K562 (cell line): ENCODE measurements around the gene MTMR10. TPM values are rescaled to one million over a fixed set of nuclear protein-coding genes. Genes with fewer than 3 reads are reported as not detected.
A peak's percentile ranks its signal among the peaks of the same experiment; 100 is the strongest.

ENCODE experiments used
- ARID3B ChIP-seq: fragments of 250-450 bp; sonication (Bioruptor Pico); IDR thresholded peaks from 2 replicates; pipeline ENCODE4 v1.4.0; 2020; ENCODE audit warnings: borderline replicate concordance
- CREB1 ChIP-seq, 2 experiments: sonication (generic) in 1 of 2; formaldehyde crosslinking in 1 of 2; IDR thresholded peaks; 2 replicates each; pipeline versions ENCODE4 v1.6.1 to v1.8.0; 2012 to 2022; ENCODE audit warnings: inconsistent platforms in 1 of 2, mild to moderate bottlenecking in 1 of 2, missing genetic modification reagents in 1 of 2, moderate library complexity in 1 of 2
- CSDE1 ChIP-seq, 2 experiments: fragments of 450-650 bp; IDR thresholded peaks; 2 replicates each; pipeline ENCODE4 v1.6.1; 2016; ENCODE audit warnings: mild to moderate bottlenecking in 1 of 2
- CXXC5 ChIP-seq: fragments of 250-450 bp; sonication (Bioruptor Pico); IDR thresholded peaks from 2 replicates; pipeline ENCODE4 v1.8.0; 2022; ENCODE audit warnings: inconsistent platforms, mild to moderate bottlenecking, moderate library complexity
- FOXA3 ChIP-seq, 2 experiments: fragments of 450-650 bp in 1 of 2; sonication (generic) in 1 of 2; formaldehyde crosslinking; IDR thresholded peaks in 1 of 2; conservative IDR thresholded peaks in 1 of 2; 2 replicates each; pipeline versions ENCODE4 v1.4.0 to v1.8.0; 2020 to 2022; ENCODE audit warnings: mild to moderate bottlenecking in 2 of 2, missing genetic modification reagents in 1 of 2
- FOXJ3 ChIP-seq: sonication (generic); formaldehyde crosslinking; IDR thresholded peaks from 2 replicates; pipeline ENCODE4 v1.4.0; 2020; ENCODE audit warnings: mild to moderate bottlenecking, missing genetic modification reagents
- NR2F6 ChIP-seq: fragments of 450-650 bp; formaldehyde crosslinking; IDR thresholded peaks from 2 replicates; pipeline ENCODE4 v1.4.0; 2020; ENCODE audit warnings: mild to moderate bottlenecking
- PCBP1 ChIP-seq: fragments of 200-400 bp; formaldehyde crosslinking; IDR thresholded peaks from 2 replicates; pipeline ENCODE4 v1.6.1; 2018; ENCODE audit warnings: mild to moderate bottlenecking, low read depth, low read length; ENCODE audit not compliant: poor library complexity, severe bottlenecking
- RCOR1 ChIP-seq, 2 experiments: IDR thresholded peaks; 2 replicates each; pipeline ENCODE4 v1.6.1; 2012; ENCODE audit warnings: low read depth in 2 of 2, low read length in 2 of 2, borderline replicate concordance in 1 of 2, improper control_type of control experiment in 1 of 2
- SMARCE1 ChIP-seq: fragments of 450-650 bp; IDR thresholded peaks from 2 replicates; pipeline ENCODE4 v1.7.1; 2016; ENCODE audit warnings: mild to moderate bottlenecking
- SUPT5H ChIP-seq: fragments of 450-650 bp; IDR thresholded peaks from 2 replicates; pipeline ENCODE4 v1.6.1; 2016
- TBL1XR1 ChIP-seq, 2 experiments: IDR thresholded peaks; 2 replicates each; pipeline ENCODE4 v1.6.1; 2012; ENCODE audit warnings: improper control_type of control experiment in 2 of 2, low read length in 2 of 2, mild to moderate bottlenecking in 1 of 2
- ZFP1 ChIP-seq: fragments of 450-650 bp; formaldehyde crosslinking; IDR thresholded peaks from 2 replicates; pipeline ENCODE4 v1.4.0; 2020; ENCODE audit warnings: mild to moderate bottlenecking, mixed read lengths
- ZNF277 ChIP-seq: fragments of 250-450 bp; sonication (Bioruptor Pico); IDR thresholded peaks from 2 replicates; pipeline ENCODE4 v1.8.0; 2022; ENCODE audit warnings: inconsistent platforms, mild to moderate bottlenecking, moderate library complexity, borderline replicate concordance
- ZNF445 ChIP-seq: fragments of 250-450 bp; sonication (Bioruptor Pico); IDR thresholded peaks from 2 replicates; pipeline ENCODE4 v1.4.0; 2020; ENCODE audit warnings: low read depth, mild to moderate bottlenecking, moderate library complexity
- ZNF717 ChIP-seq: fragments of 250-450 bp; sonication (Bioruptor Pico); IDR thresholded peaks from 2 replicates; pipeline ENCODE4 v1.5.0; 2021
- polyA plus RNA-seq, 8 experiments: library from polyadenylated mRNA; depleted of rRNA in 4 of 8; stranded (reverse) in 5 of 8; unstranded in 3 of 8; fragments of >200 nt; fragmentation: Nextera tagmentation in 2 of 8; fragmentation: Illumina TruSeq in 1 of 8; extraction: Ambion mirVana in 2 of 8; extraction: Trizol in 1 of 8; gene quantifications; 2 replicates each; pipeline versions ENCODE4 v1.2.1 to v1.2.3, GENCODE V29; 2011 to 2014; ENCODE audit warnings: inconsistent platforms in 1 of 8, missing spikeins in 1 of 8
- total RNA-seq, 7 experiments: library from RNA; depleted of rRNA in 6 of 7; stranded (reverse); fragments of >200 nt in 6 of 7; fragmentation: Illumina TruSeq in 2 of 7; extraction: Trizol in 2 of 7; gene quantifications; 2 replicates each; pipeline versions ENCODE4 v1.2.1 to v1.2.3, GENCODE V29; 2011 to 2021; ENCODE audit warnings: low replicate concordance in 1 of 7
- TF ChIP-seq, protein P1 (sequence below): fragments of 450-650 bp; conservative IDR thresholded peaks from 2 replicates; pipeline ENCODE4 v1.6.1; 2016; ENCODE audit warnings: missing genetic modification characterization, low read depth, mild to moderate bottlenecking, control low read depth, missing compliant biosample characterization
- TF ChIP-seq, protein P2 (sequence below), 2 experiments: fragments of 150-350 bp in 1 of 2; IDR thresholded peaks; 2 replicates each; pipeline ENCODE4 v1.6.1; 2012 to 2016; ENCODE audit warnings: low read depth in 2 of 2, low read length in 2 of 2, mild to moderate bottlenecking in 1 of 2, moderate library complexity in 1 of 2
- TF ChIP-seq, protein P3 (sequence below): conservative IDR thresholded peaks from 2 replicates; pipeline ENCODE4 v1.6.1; 2011; ENCODE audit warnings: low read depth, mild to moderate bottlenecking, low read length; ENCODE audit not compliant: control insufficient read depth

MTMR10 gene
- total and polyA plus RNA-seq, 9 of the 15 experiments (the other 6 are each of a cell fraction or from before 2014, with no cell fraction given) = 1.6 to 6.8 (median 4.8) TPM

DNA sequence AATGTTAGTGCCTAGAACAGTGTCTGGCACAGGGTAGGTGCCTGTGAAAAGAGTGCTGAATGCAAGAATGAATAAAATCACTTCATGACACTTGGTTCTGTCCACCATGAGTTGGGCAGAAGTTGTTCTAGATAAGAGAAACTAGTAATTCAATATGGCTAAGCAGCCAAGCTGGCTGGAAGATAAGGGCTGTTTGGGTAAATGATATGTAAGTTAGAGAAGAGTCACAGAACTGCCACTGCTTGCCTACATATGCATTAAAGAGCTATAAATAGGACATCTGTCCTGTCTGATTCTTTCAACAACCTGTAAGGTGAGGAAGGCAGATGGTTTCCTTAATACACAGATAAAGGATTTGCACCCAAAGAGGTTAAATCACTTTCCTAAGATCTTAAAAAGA is 13.1 kb downstream of the MTMR10 start (continued):
- TF ChIP-seq, protein P1, sequence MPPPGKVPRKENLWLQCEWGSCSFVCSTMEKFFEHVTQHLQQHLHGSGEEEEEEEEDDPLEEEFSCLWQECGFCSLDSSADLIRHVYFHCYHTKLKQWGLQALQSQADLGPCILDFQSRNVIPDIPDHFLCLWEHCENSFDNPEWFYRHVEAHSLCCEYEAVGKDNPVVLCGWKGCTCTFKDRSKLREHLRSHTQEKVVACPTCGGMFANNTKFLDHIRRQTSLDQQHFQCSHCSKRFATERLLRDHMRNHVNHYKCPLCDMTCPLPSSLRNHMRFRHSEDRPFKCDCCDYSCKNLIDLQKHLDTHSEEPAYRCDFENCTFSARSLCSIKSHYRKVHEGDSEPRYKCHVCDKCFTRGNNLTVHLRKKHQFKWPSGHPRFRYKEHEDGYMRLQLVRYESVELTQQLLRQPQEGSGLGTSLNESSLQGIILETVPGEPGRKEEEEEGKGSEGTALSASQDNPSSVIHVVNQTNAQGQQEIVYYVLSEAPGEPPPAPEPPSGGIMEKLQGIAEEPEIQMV (tag) = no peak
- TF ChIP-seq ZNF277 (CRISPR knock-in tag) (no peak), ZNF717 (CRISPR knock-in tag) (no peak), CREB1 (IDR thresholded peaks at IDR 0.05) (0 out of 2 replicates have a peak, but pooled peaks have one; percentile 33), CREB1 (CRISPR knock-in tag; IDR thresholded peaks at IDR 0.05) (no peak), ZFP1 (CRISPR knock-in tag) (no peak), SMARCE1 (peak; percentile 88), NR2F6 (CRISPR knock-in tag) (no peak), CSDE1 (IDR thresholded peaks at IDR 0.05) (no peak), FOXA3 (CRISPR knock-in tag; conservative IDR thresholded peaks at IDR 0.05 in 1 of 2, IDR thresholded peaks at IDR 0.05 in 1 of 2) (no peak), PCBP1 (no peak), ZNF445 (CRISPR knock-in tag) (no peak), ARID3B (no peak), TBL1XR1 (IDR thresholded peaks at IDR 0.05; ENCODE audit: low read length in 2 of 2) (peak in 1 of 2 experiments; percentile 63; a peak in 1 of 4 replicates), SUPT5H (no peak), RCOR1 (IDR thresholded peaks at IDR 0.05; ENCODE audit: borderline replicate concordance in 1 of 2, low read depth in 2 of 2, low read length in 2 of 2) (peak; percentile 80 to 98), FOXJ3 (CRISPR knock-in tag) (no peak), CXXC5 (CRISPR knock-in tag) (0 out of 2 replicates have a peak, but pooled peaks have one; percentile 23)
- TF ChIP-seq, protein P2, sequence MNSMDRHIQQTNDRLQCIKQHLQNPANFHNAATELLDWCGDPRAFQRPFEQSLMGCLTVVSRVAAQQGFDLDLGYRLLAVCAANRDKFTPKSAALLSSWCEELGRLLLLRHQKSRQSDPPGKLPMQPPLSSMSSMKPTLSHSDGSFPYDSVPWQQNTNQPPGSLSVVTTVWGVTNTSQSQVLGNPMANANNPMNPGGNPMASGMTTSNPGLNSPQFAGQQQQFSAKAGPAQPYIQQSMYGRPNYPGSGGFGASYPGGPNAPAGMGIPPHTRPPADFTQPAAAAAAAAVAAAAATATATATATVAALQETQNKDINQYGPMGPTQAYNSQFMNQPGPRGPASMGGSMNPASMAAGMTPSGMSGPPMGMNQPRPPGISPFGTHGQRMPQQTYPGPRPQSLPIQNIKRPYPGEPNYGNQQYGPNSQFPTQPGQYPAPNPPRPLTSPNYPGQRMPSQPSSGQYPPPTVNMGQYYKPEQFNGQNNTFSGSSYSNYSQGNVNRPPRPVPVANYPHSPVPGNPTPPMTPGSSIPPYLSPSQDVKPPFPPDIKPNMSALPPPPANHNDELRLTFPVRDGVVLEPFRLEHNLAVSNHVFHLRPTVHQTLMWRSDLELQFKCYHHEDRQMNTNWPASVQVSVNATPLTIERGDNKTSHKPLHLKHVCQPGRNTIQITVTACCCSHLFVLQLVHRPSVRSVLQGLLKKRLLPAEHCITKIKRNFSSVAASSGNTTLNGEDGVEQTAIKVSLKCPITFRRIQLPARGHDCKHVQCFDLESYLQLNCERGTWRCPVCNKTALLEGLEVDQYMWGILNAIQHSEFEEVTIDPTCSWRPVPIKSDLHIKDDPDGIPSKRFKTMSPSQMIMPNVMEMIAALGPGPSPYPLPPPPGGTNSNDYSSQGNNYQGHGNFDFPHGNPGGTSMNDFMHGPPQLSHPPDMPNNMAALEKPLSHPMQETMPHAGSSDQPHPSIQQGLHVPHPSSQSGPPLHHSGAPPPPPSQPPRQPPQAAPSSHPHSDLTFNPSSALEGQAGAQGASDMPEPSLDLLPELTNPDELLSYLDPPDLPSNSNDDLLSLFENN (IDR thresholded peaks at IDR 0.05; ENCODE audit: low read depth in 2 of 2, low read length in 2 of 2) = peak in 1 of 2 experiments; percentile 82; a peak in 2 of 4 replicates
- TF ChIP-seq, protein P3, sequence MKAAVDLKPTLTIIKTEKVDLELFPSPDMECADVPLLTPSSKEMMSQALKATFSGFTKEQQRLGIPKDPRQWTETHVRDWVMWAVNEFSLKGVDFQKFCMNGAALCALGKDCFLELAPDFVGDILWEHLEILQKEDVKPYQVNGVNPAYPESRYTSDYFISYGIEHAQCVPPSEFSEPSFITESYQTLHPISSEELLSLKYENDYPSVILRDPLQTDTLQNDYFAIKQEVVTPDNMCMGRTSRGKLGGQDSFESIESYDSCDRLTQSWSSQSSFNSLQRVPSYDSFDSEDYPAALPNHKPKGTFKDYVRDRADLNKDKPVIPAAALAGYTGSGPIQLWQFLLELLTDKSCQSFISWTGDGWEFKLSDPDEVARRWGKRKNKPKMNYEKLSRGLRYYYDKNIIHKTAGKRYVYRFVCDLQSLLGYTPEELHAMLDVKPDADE = no peak
